SK-N-SH (cell line): ENCODE data around the gene FMO3.

Experiments
- CTCF ChIP-seq: fragments of 200-600 bp; sonication (generic); IDR thresholded peaks from 2 replicates; pipeline ENCODE4 v1.6.1; 2017; ENCODE audit warnings: antibody characterized with exemption, mild to moderate bottlenecking, moderate library complexity
- EP300 ChIP-seq, 2 experiments: IDR thresholded peaks; 2 replicates each; pipeline versions ENCODE4 v1.4.0 to v1.6.1; 2012; ENCODE audit warnings: borderline replicate concordance in 1 of 2, low read depth in 1 of 2, low read length in 1 of 2
- NFIC ChIP-seq: IDR thresholded peaks from 2 replicates; pipeline ENCODE4 v1.4.0; 2012; ENCODE audit warnings: borderline replicate concordance
- SIN3A ChIP-seq: IDR thresholded peaks from 2 replicates; pipeline ENCODE4 v1.6.1; 2012; ENCODE audit warnings: low read depth, mild to moderate bottlenecking, low read length, moderate library complexity, borderline replicate concordance

DNA sequence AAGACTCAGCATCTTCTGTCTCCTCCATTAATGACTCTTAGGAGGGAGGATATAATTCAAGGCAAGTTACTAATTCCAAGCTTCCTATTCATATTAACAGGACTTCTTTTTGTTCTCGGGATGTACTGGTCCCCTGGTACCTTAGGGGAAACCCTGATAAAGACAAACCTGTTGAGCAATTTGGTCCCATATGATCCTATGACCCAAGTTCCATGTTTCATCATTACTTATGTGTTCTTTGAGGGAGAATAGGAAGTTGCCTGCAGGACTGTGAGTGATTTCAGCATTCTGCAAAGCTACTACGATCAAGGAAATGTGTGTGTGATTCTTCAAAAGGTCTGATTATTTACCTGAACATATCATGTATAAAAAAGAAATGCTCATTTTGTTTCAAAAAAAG, 5.8 kb upstream of the FMO3 start:
- no peak for TF ChIP-seq CTCF
- TF ChIP-seq NFIC = no peak
- no peak for TF ChIP-seq EP300 (IDR thresholded peaks at IDR 0.05; ENCODE audit: borderline replicate concordance in 1 of 2, low read depth in 1 of 2, low read length in 1 of 2)
- TF ChIP-seq SIN3A = no peak
